Activated CD4-positive, alpha-beta T cell treated with anti-CD3 and anti-CD28 coated beads, Interleukin-10, Interleukin-2, amounts not matched to agents 100 ng/mL and 50 ng/mL, durations not matched to agents 16 hours and 8 hours (primary cell): Measurements from ENCODE around the gene AKR1D1.
A peak's percentile ranks its signal among the peaks of the same experiment; 100 is the strongest.
"Not testable (repeated sequence)": the region's sequence is repeated elsewhere in the genome, so short reads cannot be mapped to it uniquely, and the experiment has no call there.

ENCODE experiments used
- DNase-seq: peaks from one replicate; pipeline ENCODE4 v3.0.0-alpha.2; 2020

The AKR1D1 gene

DNA sequence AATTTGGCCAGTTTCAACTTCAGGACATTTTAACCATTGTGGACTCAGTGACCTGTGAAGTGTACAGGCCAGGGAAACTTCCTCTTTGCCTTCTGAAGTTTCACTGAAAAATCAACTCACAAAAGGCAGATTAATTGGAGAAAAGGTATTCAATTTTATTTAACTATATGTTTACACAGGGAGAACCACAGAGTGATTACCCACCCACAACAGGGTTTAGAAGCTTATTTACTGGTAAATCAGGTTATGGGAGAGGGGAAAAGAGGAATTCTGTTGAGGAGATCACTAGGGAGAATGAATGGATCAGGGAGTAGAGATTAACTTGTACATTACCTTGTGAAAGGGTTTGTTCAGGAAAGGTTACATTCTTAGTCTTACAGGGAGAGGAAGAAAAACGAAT lies 1.7 kb upstream of the AKR1D1 start:
- no peak for DNase-seq

DNA sequence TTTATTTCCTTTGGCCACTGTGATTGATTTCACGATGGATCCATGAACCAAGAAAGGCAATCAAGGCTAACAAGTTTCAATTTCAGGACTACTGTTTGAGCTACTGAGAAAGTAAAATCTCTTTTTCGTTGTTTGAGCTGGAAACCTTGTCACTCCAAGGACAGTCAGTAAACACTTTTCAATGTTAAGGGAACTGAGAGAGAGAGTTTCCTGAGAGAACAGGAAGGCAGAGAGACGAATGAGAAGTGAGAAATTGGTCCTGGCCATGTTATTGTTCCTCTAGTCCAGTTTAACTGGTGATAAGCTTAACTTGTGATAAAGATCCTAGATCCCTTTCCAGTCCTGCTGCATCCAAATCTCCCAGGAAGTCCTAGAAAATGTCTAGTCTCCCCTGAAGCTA lies 909 bp upstream of the AKR1D1 start:
- no peak for DNase-seq

DNA sequence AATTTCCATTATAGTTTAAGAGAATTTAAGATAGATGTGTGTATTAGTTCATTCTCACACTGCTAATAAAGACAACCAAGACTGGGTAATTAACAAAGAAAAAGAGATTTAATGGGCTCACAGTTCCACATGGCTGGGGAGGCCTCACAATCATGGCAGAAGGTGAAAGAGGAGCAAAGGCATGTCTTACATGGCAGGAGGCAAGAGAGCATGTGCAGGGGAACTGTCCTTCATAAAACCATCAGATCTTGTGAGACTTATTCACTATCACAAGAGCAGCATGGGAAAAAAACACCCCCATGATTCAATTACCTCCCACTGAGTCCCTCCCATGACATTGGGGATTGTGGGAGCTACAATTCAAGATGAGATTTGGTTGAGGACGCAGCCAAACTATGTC lies 473 bp upstream of the AKR1D1 start:
- DNase-seq: not testable (repeated sequence)

DNA sequence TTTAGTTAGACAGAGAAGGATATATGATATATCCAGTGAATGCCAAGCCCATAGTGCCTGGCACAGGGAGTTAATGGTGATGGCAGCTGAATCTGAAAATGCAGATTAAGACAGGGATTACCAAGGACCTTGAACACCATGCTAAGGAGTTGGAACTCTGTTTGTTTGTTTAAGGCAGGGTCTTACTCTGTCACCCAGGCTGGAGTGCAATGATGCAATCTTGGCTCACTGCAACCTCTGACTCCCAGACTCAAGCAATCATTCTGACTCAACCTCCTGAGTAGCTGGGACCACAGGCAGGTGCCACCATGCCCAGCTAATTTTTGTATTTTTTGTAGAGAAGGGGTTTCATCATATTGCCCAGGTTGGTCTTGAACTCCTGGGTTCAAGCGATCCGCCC lies 1.6 kb downstream of the AKR1D1 start:
- no peak for DNase-seq

GRCh38 chr7:138079137-138079536 lies 2.9 kb downstream of the AKR1D1 start:
- DNase-seq: no peak

DNA sequence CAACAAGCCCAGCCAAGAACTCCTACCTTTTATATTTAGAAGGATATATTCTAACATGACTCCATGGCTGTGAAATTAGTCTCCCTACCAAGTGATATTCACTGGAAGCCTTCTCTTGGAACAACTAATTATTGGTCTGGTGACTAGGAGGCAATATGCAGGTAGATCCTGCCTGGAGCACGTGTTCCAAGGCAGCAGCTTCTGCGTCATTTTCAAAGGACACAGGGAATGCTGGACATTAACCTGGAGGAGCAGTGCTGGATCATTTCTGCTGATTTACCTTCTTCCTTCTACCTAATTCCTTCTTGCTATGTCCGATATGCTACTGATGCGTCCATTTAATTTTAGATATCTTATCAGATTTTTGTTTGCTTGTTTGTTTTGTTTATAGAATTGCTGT lies 5.6 kb downstream of the AKR1D1 start:
- DNase-seq: no peak

DNA sequence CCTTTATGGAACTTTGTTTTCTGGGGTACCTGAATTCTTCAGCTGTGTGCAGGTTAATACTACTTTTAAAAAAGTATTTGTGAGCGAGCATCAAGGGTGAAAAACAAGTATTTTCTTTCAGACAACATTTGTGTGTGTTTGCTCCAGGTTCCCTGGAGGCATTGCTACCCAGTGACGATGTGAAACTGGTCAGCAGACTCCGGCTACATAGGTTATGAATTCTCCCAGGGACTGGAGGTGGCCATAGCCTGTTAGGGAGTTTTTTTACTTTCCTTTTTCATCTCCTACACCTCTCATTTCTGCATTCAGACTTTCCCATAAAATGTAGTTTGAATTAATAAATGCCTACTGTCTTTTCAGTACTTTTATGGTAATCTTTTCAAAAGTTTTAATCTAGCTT lies 7.6 kb downstream of the AKR1D1 start:
- DNase-seq: no peak

DNA sequence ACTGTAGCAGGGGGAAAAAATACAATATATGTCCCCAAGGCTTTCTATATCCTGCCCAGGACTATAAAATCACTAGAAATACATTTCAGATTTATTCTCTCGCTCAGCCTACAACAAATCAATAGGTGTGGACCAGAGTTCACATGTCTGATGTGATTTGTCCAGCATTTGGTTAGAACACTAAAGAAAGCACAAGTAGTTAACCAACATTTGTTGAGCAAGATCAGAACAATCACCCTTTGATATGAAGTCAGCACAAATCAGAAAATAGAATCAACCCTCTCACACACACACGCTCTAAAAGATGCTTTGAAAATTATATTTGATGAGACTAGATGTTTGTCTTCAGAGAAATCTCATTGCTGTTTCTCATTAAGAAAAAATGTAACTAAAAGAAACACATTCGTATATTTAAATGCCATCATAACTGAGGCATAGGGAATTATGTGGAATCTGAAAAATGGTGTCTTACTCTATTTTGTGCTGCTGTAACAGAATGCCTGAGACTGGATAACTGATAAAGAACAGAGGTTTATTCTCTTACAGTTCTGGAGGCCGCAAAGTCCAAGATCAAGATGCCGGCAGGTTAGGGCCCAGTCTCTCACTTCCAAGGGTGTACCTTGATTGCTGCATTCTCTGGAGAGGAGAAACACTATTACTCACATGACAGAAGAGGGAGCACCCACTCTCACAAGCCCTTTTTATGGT lies 10.5 kb downstream of the AKR1D1 start:
- no peak for DNase-seq

- DNase-seq: peak; percentile 9
Observed at GRCh38 chr7:138089080-138089901, 13.0 kb downstream of the AKR1D1 start.

DNA sequence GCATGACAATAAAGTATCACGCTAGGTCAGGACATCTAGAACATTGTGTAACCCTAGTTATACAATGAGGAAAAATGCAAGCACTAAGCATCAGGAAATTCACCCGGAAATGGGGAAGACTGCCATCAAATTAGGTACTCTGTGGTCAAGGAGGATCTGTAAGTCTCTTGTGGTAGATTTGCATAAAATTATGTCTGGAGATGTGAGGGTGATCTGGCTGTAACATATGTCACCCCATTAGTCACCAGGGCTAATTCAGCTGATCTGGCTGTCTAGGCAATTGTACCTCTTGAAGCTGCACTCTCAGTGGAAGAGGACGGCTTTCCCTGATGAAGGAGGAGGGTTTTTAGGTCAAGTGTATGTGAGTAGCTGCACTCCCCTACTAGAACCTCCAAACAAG lies 14.8 kb downstream of the AKR1D1 start:
- DNase-seq: no peak

- DNase-seq: not testable (repeated sequence)
Observed at GRCh38 chr7:138091840-138092239, 15.6 kb downstream of the AKR1D1 start.

DNA sequence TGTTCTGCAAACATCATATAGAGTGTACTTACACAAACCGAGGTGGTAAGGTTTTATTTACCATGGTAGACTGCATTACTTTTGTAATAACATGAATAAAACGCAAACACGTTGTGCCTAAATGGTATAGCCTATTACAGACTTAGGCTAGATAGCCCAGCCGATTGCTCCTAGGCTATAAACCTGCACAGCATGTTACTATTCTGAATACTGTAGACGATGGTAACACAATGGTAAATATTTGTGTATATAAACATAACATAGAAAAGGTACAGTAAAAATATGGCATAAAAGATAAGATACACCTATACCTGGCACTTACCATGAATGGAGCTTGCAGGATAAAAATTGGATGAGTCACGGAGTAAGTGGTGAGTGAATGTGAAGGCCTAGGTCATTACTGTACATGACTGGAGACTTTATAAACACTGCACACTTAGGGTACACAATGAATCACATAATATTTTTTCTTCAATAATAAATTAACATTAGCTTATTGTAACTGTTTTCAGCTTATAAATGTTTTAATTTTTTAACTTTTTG lies 16.3 kb downstream of the AKR1D1 start:
- no peak for DNase-seq

- DNase-seq: no peak
Observed at GRCh38 chr7:138095972-138096935, 20.0 kb downstream of the AKR1D1 start.

DNA sequence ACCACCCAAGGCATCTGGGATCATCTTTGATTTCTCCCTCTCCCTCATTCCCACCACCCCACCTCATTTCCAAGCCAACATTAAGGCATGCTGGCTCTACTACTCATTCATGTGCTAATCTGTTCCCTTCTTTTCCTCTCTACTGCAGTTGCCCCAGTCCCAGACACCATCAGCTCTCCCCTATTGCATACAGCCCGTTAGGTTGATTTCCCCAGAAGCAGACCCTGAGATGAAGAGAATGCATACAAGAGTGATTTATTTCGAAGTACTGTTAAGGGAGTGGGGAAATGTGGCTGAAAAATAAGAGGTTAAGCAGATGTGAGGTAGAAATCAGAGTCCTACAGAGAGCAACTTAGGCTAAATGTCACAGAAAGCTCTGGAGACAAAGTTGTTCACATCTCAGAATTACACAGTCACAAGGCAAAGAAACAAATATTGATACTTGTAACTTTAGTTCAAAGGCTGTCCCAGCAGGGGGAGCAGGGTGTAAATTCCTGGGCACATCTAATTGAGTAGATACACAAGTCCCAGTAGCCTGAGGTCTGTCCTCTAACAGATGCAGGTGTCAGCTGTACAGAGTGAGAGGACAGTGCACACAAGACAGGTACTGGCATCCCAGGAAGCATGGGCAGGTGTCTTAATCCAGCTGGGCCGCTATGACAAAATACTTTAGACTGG lies 20.9 kb downstream of the AKR1D1 start:
- peak; percentile 18 for DNase-seq

DNA sequence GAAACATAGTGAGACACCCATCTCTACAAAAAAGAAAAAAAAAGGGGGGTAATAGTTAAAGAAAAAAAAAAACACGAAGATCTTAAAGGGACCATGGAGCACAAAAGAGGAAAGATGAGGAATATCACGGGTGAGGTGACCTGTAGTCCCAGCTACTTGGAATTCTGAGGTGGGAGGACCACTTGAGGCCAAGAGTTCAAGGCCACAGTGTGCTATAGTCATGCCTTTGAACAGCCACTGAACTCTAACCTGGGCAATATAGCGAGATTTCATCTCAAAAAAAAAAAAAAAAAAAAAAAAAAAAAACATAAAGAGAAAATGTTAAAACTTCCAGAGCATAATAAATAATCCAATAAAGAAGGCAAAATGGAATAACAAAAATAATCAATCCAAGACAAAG lies 23.6 kb downstream of the AKR1D1 start:
- DNase-seq: no peak

- DNase-seq: no peak
Observed at GRCh38 chr7:138105221-138105620, 29.0 kb downstream of the AKR1D1 start.

GRCh38 chr7:138115047-138115446 lies 38.8 kb downstream of the AKR1D1 start:
- no peak for DNase-seq

- no peak for DNase-seq
Observed at GRCh38 chr7:138116141-138116540, 39.9 kb downstream of the AKR1D1 start.

DNA sequence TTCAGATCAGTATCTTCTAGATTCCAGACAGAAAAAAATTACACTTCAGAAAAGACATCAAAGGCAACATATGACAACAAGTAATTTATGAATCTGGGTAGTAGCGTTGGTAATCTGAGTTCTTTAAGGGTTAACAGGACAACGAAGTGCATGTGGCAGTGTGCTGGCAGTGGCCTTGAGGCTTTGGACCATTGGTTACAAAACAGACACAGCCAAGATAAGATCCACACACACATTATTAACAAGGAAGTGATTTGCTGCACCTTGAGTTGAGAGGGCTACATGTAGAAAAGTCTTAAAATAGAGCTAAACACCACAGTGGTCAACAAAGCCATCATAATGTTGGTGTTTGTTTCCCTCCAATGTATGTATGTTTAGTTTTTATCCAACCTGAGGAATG lies 40.6 kb downstream of the AKR1D1 start:
- no peak for DNase-seq

DNA sequence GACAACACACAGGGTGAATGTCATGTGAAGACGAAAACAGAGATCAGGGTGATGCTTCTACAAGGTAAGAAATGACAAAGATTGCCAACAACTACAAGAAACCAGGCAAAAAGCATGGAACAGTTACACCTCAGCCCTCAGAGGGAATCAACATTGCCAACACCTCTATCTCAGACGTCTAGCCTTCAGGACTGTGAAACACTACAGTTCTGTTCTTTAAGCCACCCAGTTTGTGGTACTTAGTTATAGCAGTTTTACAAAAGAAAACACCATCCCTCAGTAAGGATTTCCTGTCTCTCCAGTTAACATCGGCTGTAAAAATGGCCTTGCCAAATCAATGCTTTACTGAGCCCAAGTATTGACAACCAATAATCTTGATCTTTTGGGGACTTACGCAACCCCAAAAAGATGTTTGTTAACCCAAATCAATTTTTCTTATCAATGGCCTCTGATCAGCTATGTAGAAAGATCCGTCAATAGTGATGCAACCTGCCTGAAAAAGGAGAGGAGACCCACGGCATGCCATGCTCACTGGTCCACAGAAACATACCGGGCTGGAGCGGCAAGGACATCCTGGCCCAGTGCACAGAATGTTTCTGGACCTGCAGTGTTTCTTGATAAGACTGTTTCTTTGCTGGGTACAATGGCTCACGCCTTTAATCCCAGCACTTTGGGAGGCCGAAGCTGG lies 44.0 kb downstream of the AKR1D1 start:
- DNase-seq: no peak

GRCh38 chr7:138122162-138122561 lies 45.9 kb downstream of the AKR1D1 start:
- no peak for DNase-seq

DNA sequence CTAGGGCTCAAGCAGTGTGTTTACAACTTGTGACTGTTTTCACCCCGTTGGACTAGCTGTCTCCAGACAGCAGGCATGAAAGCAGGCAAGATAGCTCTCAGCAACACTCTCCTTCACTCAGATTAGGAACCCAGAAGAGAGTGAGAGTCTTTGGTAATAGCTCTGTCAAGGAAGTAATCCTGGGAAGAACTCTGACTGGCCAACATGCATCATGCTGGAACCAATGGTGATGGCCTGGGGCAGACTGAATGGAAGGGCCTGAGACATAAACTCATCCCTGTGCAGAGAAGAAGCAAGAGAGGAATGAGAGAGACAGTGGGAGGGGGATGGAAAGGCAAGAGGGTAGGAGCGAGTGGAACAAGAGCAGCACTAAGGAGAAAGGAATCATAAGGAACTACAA lies 48.9 kb downstream of the AKR1D1 start:
- DNase-seq: no peak
